Muscle layer of duodenum (tissue), 2 donors: ENCODE results near the gene SYT15.
"Not testable (repeated sequence)": the region's sequence is repeated elsewhere in the genome, so short reads cannot be mapped to it uniquely, and the experiment has no call there.

Experiments used
- H3K27ac ChIP-seq: one replicate; pipeline ENCODE4 v1.7.0; 2013; ENCODE audit warnings: mild to moderate bottlenecking, low read length
- H3K27me3 ChIP-seq: one replicate; pipeline ENCODE4 v1.7.0; 2013; ENCODE audit warnings: low read depth, mild to moderate bottlenecking, control low read depth, low read length
- H3K36me3 ChIP-seq, 2 donors: one replicate each; pipeline ENCODE4 v1.7.0; 2013; ENCODE audit warnings: low read length in 2 of 2, control low read depth in 1 of 2, mild to moderate bottlenecking in 1 of 2; ENCODE audit not compliant: insufficient read depth in 2 of 2, control insufficient read depth in 1 of 2
- H3K4me1 ChIP-seq, 2 donors: one replicate each; pipeline ENCODE4 v1.7.0; 2013; ENCODE audit warnings: low read length in 2 of 2, mild to moderate bottlenecking in 2 of 2, control low read depth in 1 of 2, moderate library complexity in 1 of 2; ENCODE audit not compliant: insufficient read depth in 2 of 2, control insufficient read depth in 1 of 2
- H3K4me3 ChIP-seq, 2 donors: one replicate each; pipeline ENCODE4 v1.7.0; 2013; ENCODE audit warnings: low read length in 2 of 2, low read depth in 1 of 2, mild to moderate bottlenecking in 1 of 2
- H3K9me3 ChIP-seq, 2 donors: one replicate each; pipeline ENCODE4 v1.7.0; 2013; ENCODE audit warnings: low read length in 2 of 2, control low read depth in 1 of 2, mild to moderate bottlenecking in 1 of 2; ENCODE audit not compliant: control insufficient read depth in 1 of 2
- donor health status: healthy.

SYT15 gene

DNA sequence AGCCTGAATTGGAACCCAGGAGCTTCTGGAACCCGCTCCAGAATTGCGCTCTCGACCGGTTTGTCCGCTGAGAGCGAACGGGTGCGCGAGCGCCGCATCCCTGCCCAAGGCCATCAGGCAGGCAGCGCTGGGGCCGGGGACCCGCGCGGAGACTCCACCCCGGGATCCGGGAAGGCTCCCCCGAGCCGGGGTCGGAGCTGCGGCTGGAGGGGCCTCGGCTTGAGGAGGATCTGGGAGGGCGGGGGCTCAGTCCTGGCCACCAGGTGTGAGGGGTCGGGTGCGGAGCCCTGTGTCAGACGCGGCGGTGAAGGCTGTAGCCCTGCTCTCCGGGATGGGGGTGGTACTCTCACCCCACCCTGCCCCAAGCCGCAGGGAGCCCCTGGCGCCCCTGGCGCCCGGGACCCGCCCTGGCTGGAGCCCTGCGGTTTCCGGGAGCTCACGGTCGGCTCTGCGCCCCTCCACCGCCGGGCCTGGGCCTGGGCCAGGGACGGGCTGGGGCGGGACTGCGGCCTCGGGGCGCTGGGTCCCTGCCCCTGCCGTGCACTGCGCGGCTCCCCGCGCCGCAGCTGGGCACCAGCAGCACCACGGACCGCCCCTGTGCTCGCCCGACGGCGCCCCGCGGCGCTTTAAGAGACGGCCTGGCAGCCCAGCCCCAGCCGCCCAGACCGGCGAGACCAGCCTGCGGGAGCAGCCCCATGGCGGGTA is at the start of gene SYT15:
SYT15 (plus strand) TSS at position 655 of the 705 bp plus-strand sequence; CDS start at position 696, 41 bp downstream.
- not testable (repeated sequence) for H3K4me1 ChIP-seq, H3K4me3 ChIP-seq, H3K27me3 ChIP-seq, H3K9me3 ChIP-seq, H3K27ac ChIP-seq, H3K36me3 ChIP-seq

GRCh38 chr10:46529742-46530141 is 49.2 kb upstream of the SYT15 start:
- not testable (repeated sequence) for H3K4me3 ChIP-seq, H3K4me1 ChIP-seq, H3K27me3 ChIP-seq, H3K9me3 ChIP-seq, H3K36me3 ChIP-seq, H3K27ac ChIP-seq

GRCh38 chr10:46530249-46531186 is 48.4 kb upstream of the SYT15 start:
- Histone ChIP-seq H3K9me3 (no peaks in the 10 kb centered on the region), H3K27me3 (no peaks in the 10 kb centered on the region), H3K36me3 (no peaks in the 10 kb centered on the region), H3K27ac (no peak overlapping the region), H3K4me1 (no peaks in the 10 kb centered on the region), H3K4me3 (no peak overlapping the region)

- not testable (repeated sequence) for H3K36me3 ChIP-seq, H3K4me1 ChIP-seq, H3K27me3 ChIP-seq, H3K9me3 ChIP-seq, H3K4me3 ChIP-seq, H3K27ac ChIP-seq
Observed at GRCh38 chr10:46532256-46532655, 46.7 kb upstream of the SYT15 start.

DNA sequence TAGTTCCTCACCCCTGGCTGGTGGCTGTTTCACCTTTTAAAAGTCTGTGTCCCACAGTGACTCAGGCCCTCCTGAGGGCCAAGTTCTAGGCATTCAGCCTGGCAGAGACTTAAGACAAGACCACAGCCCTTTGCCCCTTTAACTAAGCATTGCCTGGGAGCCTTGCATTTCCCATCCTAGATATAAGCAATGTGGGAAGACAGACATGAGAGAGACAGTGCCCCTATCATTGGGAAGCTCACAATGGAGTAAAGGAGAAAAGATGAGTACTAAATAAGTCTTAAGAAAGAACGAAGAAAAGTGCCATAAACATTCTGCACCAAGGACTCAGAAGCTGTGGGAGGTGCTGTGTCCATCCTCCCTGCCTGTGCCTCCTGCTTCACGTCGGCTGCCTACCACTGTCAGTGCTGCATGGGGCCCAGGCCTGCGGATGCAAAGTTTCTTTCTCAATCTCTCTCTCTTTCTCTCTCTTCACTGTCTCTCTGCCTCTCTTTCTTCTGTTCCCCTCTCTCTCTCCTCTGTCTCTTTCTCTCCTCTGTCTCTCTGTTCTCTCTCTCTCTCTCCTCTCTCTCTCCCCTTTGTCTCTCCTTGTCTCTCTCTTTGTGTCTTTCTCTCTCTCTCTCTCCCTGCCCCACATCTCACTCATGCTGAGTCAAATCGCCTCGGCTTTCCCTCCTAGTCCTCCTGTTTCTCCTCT is 44.0 kb upstream of the SYT15 start:
- no peaks in the 10 kb centered on the region for H3K9me3 ChIP-seq
- H3K4me3 ChIP-seq = no peak overlapping the region
- H3K36me3 ChIP-seq = no peaks in the 10 kb centered on the region
- H3K27ac ChIP-seq = no peak overlapping the region
- peaks cover 3 to 5% of the 10 kb centered on the region in 2 donors for H3K4me1 ChIP-seq
- no peaks in the 10 kb centered on the region for H3K27me3 ChIP-seq

DNA sequence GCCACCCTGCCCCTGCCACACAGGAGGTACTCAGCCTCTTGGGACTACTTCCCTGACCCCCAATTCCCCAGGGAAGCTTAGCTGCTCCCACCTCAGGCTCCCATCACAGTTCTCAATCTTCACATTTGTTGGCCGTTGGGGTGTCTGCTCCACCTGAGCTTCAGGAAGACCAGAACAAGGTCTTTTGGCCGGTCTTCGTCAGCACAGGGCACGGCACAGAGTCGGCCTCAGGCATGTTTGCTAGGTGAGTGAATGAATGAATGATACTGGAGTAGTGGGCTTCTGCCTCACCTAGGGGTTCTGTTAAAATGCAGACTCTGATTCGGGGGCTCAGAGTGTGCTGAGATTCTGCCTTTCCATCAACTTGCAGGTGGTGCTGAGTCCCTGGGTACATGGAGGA is 42.8 kb upstream of the SYT15 start:
- Histone ChIP-seq H3K9me3 (no peaks in the 10 kb centered on the region), H3K27ac (no peak overlapping the region), H3K36me3 (no peaks in the 10 kb centered on the region), H3K4me3 (no peak overlapping the region), H3K27me3 (peaks cover 8% of the 10 kb centered on the region), H3K4me1 (peaks cover 8 to 9% of the 10 kb centered on the region in 2 donors)

GRCh38 chr10:46536781-46537180 is 42.1 kb upstream of the SYT15 start:
- Histone ChIP-seq H3K4me3 (no peak overlapping the region), H3K27ac (no peak overlapping the region), H3K36me3 (no peaks in the 10 kb centered on the region), H3K9me3 (no peaks in the 10 kb centered on the region), H3K4me1 (peaks cover 8 to 9% of the 10 kb centered on the region in 2 donors), H3K27me3 (peaks cover 8% of the 10 kb centered on the region)

DNA sequence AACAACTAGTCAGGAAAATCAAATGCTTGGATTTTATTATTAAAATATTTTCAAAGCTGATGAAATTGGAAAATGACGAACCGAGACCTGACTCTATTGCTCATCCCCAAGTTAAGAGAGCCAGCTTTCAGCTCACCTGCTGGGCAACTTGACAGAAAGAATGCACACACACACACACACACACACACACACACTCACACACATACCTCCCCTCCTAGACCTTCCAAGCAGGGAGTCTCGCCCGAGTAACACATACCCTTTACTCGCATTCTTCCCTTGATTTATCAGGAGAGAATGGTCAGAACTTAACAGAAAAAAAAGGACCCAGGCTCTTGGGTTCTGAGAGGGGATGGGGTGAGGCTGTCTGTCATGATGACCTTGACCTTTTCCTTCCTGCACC is 41.6 kb upstream of the SYT15 start:
- Histone ChIP-seq H3K27me3 (peaks cover 8% of the 10 kb centered on the region), H3K4me1 (peaks cover 8 to 9% of the 10 kb centered on the region in 2 donors), H3K4me3 (no peak overlapping the region), H3K27ac (no peak overlapping the region), H3K36me3 (no peaks in the 10 kb centered on the region), H3K9me3 (no peaks in the 10 kb centered on the region)

DNA sequence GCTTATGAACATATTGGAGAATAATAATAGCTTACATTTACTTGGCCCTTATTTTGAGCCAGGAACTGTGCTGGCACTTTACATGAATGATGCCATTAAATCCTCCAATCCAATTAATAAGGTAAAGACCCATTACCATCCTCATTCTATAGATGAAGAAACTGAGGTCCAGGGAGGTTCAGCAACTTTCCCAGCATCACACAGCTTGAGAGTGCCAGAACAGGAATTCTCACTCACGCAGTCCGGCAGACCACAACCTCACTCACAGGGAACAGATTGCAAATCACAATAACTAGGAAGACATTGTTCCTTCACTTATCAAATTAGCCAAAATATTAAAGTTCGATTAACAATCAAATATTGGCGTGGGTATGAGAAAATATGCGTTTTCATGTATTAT is 40.8 kb upstream of the SYT15 start:
- Histone ChIP-seq H3K36me3 (no peaks in the 10 kb centered on the region), H3K27ac (no peak overlapping the region), H3K9me3 (no peaks in the 10 kb centered on the region), H3K4me3 (no peak overlapping the region), H3K27me3 (peaks cover 8% of the 10 kb centered on the region), H3K4me1 (peaks cover 8 to 9% of the 10 kb centered on the region in 2 donors)

- Histone ChIP-seq H3K27me3 (peaks cover 8% of the 10 kb centered on the region), H3K4me1 (peaks cover 8 to 9% of the 10 kb centered on the region in 2 donors), H3K36me3 (no peaks in the 10 kb centered on the region), H3K27ac (no peak overlapping the region), H3K9me3 (no peaks in the 10 kb centered on the region), H3K4me3 (no peak overlapping the region)
Observed at GRCh38 chr10:46538717-46539426, 40.1 kb upstream of the SYT15 start.
